ENCODE data around the gene RPS6KA1.

RPS6KA1 gene

GRCh38 chr1:26539722-26540121, 10.2 kb downstream of the RPS6KA1 start:
- FAIRE-seq (no peak), DNase-seq (ENCODE audit: insufficient read length, low spot score) (no peak)
- no peak for TF ChIP-seq POLR2A (IDR thresholded peaks at IDR 0.05; ENCODE audit: low read depth, low read length)

- FAIRE-seq (no peak), DNase-seq (ENCODE audit: insufficient read length, low spot score) (no peak)
Measured at GRCh38 chr1:26540351-26540750, 10.8 kb downstream of the RPS6KA1 start.

DNA sequence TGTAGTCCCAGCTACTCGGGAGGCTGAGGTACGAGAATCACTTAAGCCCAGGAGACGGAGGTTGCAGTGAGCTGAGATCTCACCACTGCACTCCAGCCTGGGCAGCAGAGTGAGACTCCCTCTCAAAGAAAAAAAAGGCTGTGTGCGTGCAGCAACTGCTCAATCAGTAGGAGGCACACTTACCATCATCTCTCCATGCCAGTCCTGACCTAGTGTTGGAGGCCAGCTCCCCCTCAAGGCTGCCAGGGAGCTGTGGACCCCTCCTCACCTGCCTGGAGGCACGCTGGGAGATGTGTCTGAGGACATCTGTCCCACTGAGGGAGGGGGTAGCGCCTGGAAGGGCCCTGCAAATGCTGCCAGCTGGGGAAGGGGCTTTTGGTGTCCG, 11.9 kb downstream of the RPS6KA1 start:
- no peak for TF ChIP-seq POLR2A (IDR thresholded peaks at IDR 0.05; ENCODE audit: low read depth, low read length)
- no peak for DNase-seq (ENCODE audit: insufficient read length, low spot score)
- no peak for FAIRE-seq

More at GRCh38 chr1:26540351-26540750, 10.8 kb downstream of the RPS6KA1 start:
- no peak for TF ChIP-seq POLR2A (IDR thresholded peaks at IDR 0.05; ENCODE audit: low read depth, low read length)

DNA sequence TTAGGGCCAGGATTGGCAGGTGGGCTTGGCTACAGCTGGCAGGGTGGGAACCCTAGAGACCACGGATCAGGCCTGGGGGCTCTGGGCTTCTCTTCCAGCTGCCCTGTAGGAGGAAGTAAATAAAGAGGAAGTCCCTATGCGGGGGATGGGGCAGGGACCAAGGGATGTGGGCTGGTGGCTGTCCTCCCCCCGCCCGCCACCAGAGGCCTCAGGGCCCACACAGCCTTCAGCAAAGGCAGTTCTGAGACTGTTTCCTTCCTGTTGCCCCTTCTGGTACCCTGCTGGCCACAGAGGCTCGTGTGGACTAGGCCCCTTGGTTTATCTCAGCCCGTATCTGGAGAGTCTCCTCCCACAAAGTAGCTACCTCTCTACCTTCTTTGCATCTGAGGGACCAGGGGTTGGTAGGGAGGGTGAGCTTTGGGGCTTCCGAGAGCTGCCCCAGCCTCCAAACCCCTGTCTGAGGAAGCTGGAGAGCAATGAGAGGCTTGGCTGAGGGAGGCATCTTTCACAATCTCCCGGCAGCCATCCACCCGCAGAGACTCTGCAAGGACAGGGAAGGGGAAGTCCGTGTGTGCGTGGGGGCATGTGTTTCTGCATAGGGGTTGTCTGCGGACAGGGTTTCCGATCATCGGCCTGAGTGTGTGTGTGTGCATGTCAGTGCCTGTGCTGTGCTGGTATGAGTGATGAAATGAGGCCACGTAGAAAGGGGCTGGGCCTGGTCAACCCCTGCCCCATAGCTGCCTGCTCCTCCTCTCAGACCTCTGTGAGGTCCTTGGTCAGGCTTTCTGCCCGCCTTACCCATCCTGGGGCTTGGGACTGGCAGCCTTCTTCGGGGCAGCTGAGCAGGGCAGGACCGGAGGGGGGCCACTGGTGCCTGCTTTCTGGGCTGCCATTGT, 12.5 kb downstream of the RPS6KA1 start:
- TF ChIP-seq POLR2A (IDR thresholded peaks at IDR 0.05; ENCODE audit: low read depth, low read length): no peak
- no peak for FAIRE-seq
- DNase-seq (ENCODE audit: insufficient read length, low spot score): no peak

DNA sequence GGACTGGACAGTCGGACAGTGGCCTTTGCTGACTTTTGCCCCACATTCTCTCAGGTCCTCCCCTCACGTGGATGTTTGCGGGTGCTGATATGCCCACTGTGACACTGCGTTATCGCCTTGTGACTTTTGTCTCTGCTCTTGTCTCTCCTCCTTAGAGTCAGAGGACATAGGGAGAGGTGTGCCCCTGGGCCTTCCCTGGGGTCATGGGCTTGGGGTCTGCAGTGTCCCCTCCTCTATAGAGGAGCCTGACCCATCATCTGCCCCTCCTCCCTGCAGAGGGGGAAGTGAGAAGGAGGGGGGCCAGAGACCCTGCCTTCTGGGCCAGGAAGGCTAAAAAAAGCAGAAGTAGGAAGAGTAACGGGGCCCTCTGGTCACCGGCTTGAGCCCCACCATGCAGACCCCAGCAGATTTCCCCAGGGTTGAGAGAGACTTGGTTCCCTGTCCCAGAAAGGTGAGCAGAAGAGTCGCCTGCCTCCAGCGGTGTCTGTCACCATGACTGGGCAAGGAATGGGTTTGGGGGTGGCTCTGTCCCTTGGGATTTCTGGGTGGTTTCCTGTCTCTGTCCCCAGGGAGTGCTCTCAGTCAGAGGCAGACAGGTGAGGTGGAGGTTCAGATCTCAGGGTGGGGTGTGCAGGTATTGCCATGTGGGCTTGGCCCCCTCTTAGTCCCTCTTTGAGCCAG, 13.3 kb downstream of the RPS6KA1 start:
- no peak for TF ChIP-seq POLR2A (IDR thresholded peaks at IDR 0.05; ENCODE audit: low read depth, low read length)
- FAIRE-seq: no peak
- no peak for DNase-seq (ENCODE audit: insufficient read length, low spot score)

DNA sequence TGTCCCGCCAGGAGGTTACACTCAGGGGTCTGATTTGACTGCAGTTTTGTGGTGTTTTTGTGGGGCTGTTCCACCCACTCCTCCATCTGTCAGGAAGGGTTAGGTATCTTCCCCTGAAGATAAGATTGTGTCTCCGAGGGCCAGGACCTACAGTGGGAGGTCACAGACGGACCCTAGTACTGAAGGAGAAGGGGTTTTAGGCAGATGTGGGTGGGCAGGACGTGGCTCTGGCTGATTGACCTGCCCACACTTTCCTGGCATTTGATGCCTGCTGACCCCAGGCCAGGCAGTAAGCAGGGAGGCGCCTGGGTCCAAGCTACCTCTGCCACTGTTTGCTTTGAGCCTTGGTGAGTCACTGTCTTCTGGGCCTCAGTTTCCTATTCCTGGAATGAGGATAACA, 13.9 kb downstream of the RPS6KA1 start:
- DNase-seq (ENCODE audit: insufficient read length, low spot score): no peak
- no peak for TF ChIP-seq POLR2A (IDR thresholded peaks at IDR 0.05; ENCODE audit: low read depth, low read length)
- FAIRE-seq: no peak

- DNase-seq (ENCODE audit: insufficient read length, low spot score) (no peak), FAIRE-seq (no peak)
- no peak for TF ChIP-seq POLR2A (IDR thresholded peaks at IDR 0.05; ENCODE audit: low read depth, low read length)
Measured at GRCh38 chr1:26544126-26544525, 14.6 kb downstream of the RPS6KA1 start.

DNA sequence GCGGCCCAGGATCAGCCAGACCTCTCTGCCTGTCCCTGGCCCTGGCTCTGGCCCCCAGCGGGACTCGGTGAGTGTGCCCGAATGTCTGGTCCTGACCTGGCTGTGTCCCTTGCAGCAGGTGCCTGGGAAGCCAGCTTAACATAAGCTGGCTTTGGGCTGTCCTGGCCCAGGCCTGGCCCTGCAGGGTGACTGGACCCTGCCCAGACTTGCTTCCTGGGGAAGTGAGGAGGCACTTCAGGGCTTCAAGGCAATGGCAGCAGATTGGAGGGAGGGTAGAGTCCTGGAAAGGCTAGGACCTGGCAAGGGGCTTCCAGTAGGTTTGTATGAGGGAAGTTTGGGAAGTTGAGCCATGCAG, 16.4 kb downstream of the RPS6KA1 start:
- no peak for TF ChIP-seq POLR2A (IDR thresholded peaks at IDR 0.05; ENCODE audit: low read depth, low read length)
- DNase-seq (ENCODE audit: insufficient read length, low spot score): no peak
- no peak for FAIRE-seq

GRCh38 chr1:26546375-26546774, 16.8 kb downstream of the RPS6KA1 start:
- DNase-seq (ENCODE audit: insufficient read length, low spot score) (no peak), FAIRE-seq (no peak)
- no peak for TF ChIP-seq POLR2A (IDR thresholded peaks at IDR 0.05; ENCODE audit: low read depth, low read length)

DNA sequence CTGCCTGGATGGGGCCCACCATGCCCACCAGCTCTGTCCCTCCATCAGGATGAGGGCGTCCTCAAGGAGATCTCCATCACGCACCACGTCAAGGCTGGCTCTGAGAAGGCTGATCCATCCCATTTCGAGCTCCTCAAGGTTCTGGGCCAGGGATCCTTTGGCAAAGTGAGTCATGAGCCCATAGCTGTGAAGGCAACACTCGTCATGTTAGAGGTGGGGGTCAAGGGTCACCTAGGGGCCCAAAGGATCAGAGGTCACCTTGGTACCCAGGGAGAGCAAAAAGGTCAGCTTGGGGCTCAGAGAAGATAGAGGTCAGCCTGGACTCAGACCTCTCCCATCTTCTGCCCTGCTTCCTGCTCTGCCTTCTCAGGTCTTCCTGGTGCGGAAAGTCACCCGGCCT, 17.3 kb downstream of the RPS6KA1 start:
- DNase-seq (ENCODE audit: insufficient read length, low spot score) (no peak), FAIRE-seq (no peak)
- TF ChIP-seq POLR2A (IDR thresholded peaks at IDR 0.05; ENCODE audit: low read depth, low read length): no peak

- FAIRE-seq (no peak), DNase-seq (ENCODE audit: insufficient read length, low spot score) (no peak)
- no peak for TF ChIP-seq POLR2A (IDR thresholded peaks at IDR 0.05; ENCODE audit: low read depth, low read length)
Measured at GRCh38 chr1:26548841-26549240, 19.3 kb downstream of the RPS6KA1 start.

GRCh38 chr1:26550946-26551345, 21.4 kb downstream of the RPS6KA1 start:
- FAIRE-seq (no peak), DNase-seq (ENCODE audit: insufficient read length, low spot score) (no peak)
- TF ChIP-seq POLR2A (IDR thresholded peaks at IDR 0.05; ENCODE audit: low read depth, low read length): no peak

GRCh38 chr1:26552720-26553119, 23.2 kb downstream of the RPS6KA1 start:
- TF ChIP-seq POLR2A (IDR thresholded peaks at IDR 0.05; ENCODE audit: low read depth, low read length): no peak
- no peak for FAIRE-seq
- DNase-seq (ENCODE audit: insufficient read length, low spot score): no peak

GRCh38 chr1:26553942-26554682, 24.6 kb downstream of the RPS6KA1 start:
- FAIRE-seq (no peak), DNase-seq (ENCODE audit: insufficient read length, low spot score) (no peak)
- no peak for TF ChIP-seq POLR2A (IDR thresholded peaks at IDR 0.05; ENCODE audit: low read depth, low read length)

Data from H54 (cell line).